ENCODE results near the gene TMPRSS11A. TPM values are rescaled to one million over a fixed set of nuclear protein-coding genes. Genes with fewer than 3 reads are reported as not detected.

TMPRSS11A gene
- total RNA-seq, 2 donors from 2014 or later, result not detected

DNA sequence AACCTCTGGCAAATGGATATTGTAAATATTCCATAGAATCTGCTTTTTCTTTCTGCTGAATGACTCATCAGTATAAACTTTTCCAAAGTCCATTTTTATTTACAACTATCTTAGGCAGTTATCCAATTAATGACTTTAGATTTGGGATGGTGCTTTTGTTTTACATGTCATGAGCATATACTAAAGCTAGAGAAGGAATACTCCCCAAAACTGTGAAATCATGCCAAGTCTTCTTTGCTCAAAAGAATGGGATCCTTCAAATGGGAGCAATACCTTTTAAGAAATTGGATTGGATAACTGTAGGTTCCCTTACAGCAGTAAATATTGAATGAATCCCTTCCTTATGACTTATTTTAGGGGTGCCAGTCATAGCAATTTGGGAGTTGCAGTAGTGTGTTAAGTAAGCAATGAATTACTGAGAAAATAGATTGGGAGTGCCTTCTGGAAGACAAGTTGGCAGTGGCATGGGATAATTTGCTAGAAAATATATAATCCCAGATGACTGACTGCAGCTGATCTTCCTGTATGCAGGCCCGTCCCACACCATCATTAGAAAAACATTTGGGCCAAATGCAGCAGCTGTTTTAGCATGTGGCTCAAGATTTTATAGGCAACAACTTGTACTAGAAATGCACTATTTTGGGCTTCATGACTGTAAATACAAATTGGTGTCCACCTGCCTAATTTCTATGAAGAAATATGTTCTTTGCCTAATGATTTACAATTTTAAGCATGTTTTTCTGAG is 82.3 kb downstream of the TMPRSS11A start:
- H3K4me3 Mint-ChIP-seq, result no peak overlapping the region
- ATAC-seq (replicated peaks in 1 of 2) (no peak), DNase-seq (no peak)
- H3K27me3 Mint-ChIP-seq (ENCODE audit: low read depth), result peaks cover 5% of the 10 kb centered on the region
- no peaks in the 10 kb centered on the region for H3K9me3 Mint-ChIP-seq
- peaks cover 0 to 2% of the 10 kb centered on the region in 2 donors for H3K36me3 Mint-ChIP-seq (ENCODE audit: insufficient read depth in 2 of 2)
- H3K27ac Mint-ChIP-seq, result no peak overlapping the region
- H3K4me1 Mint-ChIP-seq (ENCODE audit: low read depth), result no peaks in the 10 kb centered on the region

DNA sequence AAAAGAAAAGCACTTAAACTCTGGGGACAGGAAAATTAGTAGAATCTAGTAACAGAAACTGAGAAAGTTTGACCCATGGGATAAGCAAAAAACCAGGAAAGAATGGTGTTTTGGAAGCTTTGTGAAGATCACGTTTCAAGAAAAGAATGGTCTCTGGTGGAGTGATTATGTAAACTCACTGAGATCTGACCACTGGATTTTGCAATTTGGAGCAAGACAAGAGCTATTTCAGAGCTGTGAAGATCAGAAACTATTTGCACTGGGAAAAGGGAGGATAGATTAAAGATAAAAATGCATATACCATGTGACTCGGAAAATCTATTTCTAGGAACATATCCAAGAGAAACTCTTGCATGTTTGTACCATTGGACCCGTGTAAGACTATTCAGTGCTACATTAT is 83.8 kb downstream of the TMPRSS11A start:
- no peak overlapping the region for H3K4me3 Mint-ChIP-seq
- no peaks in the 10 kb centered on the region for H3K9me3 Mint-ChIP-seq
- H3K36me3 Mint-ChIP-seq (ENCODE audit: insufficient read depth in 2 of 2), result no peaks in the 10 kb centered on the region
- H3K4me1 Mint-ChIP-seq (ENCODE audit: low read depth), result no peaks in the 10 kb centered on the region
- DNase-seq (no peak), ATAC-seq (replicated peaks in 1 of 2) (no peak)
- peaks cover 5% of the 10 kb centered on the region for H3K27me3 Mint-ChIP-seq (ENCODE audit: low read depth)
- H3K27ac Mint-ChIP-seq, result no peak overlapping the region

DNA sequence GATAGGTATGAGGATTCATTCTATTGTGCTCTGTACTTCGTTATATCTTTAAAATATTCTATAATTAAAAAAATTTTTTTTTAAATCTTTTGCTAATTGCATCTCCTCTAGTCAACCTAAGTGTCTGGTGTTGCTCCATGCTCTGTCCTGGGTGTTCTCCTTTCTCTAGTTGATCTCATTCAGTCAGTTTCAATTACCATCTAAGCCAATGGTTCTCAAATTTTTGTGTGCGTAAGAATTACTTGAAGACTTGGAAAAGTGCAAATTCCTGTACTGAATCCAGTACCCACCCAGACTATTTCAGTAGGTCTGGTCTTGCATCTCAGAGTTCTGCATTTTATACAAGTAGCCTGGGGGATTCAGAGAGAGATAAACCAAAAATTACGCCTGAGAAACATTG is 86.2 kb downstream of the TMPRSS11A start:
- no peak for DNase-seq
- H3K27me3 Mint-ChIP-seq (ENCODE audit: low read depth), result no peaks in the 10 kb centered on the region
- H3K27ac Mint-ChIP-seq, result no peak overlapping the region
- no peak overlapping the region for H3K4me3 Mint-ChIP-seq
- ATAC-seq (replicated peaks in 1 of 2), result no peak
- H3K9me3 Mint-ChIP-seq, result no peaks in the 10 kb centered on the region
- no peaks in the 10 kb centered on the region for H3K4me1 Mint-ChIP-seq (ENCODE audit: low read depth)
- H3K36me3 Mint-ChIP-seq (ENCODE audit: insufficient read depth in 2 of 2), result no peaks in the 10 kb centered on the region

GRCh38 chr4:67874986-67875385 is 88.3 kb downstream of the TMPRSS11A start:
- Mint-ChIP-seq H3K4me3 (no peak overlapping the region), H3K4me1 (ENCODE audit: low read depth) (no peaks in the 10 kb centered on the region), H3K27me3 (ENCODE audit: low read depth) (no peaks in the 10 kb centered on the region), H3K27ac (no peak overlapping the region), H3K36me3 (ENCODE audit: insufficient read depth in 2 of 2) (no peaks in the 10 kb centered on the region), H3K9me3 (no peaks in the 10 kb centered on the region)
- ATAC-seq (replicated peaks in 1 of 2) (no peak), DNase-seq (no peak)

GRCh38 chr4:67873116-67873515 is 90.2 kb downstream of the TMPRSS11A start:
- Mint-ChIP-seq H3K4me1 (ENCODE audit: low read depth) (no peaks in the 10 kb centered on the region), H3K27ac (no peak overlapping the region), H3K9me3 (peaks cover 0 to 4% of the 10 kb centered on the region in 2 donors), H3K36me3 (ENCODE audit: insufficient read depth in 2 of 2) (no peaks in the 10 kb centered on the region), H3K4me3 (no peak overlapping the region), H3K27me3 (ENCODE audit: low read depth) (no peaks in the 10 kb centered on the region)
- no peak for DNase-seq
- no peak for ATAC-seq (replicated peaks in 1 of 2)

- no peaks in the 10 kb centered on the region for H3K27me3 Mint-ChIP-seq (ENCODE audit: low read depth)
- H3K4me3 Mint-ChIP-seq, result no peak overlapping the region
- DNase-seq (no peak), ATAC-seq (replicated peaks in 1 of 2) (peak; percentile 69 to 71)
- no peaks in the 10 kb centered on the region for H3K4me1 Mint-ChIP-seq (ENCODE audit: low read depth)
- H3K36me3 Mint-ChIP-seq (ENCODE audit: insufficient read depth in 2 of 2), result no peaks in the 10 kb centered on the region
- H3K9me3 Mint-ChIP-seq, result peaks cover 0 to 6% of the 10 kb centered on the region in 2 donors
- no peak overlapping the region for H3K27ac Mint-ChIP-seq
These were observed 91.4 kb downstream of the TMPRSS11A start for GRCh38 chr4:67871867-67872266.

DNA sequence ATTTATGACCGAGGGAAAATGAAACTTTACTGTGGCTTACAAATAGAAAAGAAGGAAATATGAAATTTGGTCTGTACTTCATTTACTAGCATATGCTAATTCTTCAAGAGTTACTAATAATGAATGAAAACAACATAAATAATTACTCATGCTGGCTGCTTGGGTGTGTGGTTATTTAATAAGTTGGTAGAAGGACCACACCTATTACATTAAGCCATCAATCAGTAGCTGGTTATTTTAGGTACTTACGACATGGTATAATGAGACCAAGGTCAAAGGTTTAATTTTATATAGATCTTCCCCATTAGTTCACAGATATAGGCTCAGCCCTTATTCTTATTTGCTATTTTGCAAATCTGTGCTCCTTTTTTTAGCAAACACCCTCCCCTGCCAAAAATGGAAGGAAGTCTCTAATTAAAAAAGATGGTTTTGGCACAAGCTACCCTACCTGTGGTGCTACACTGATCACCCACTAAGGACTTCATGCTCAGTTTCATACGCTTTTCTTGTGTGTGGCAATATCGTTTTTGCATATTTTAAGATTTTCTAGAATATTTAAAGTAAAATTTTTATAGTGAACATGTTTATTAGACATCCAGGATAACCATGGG is 93.6 kb downstream of the TMPRSS11A start:
- Mint-ChIP-seq H3K36me3 (ENCODE audit: insufficient read depth in 2 of 2) (peaks cover 0 to 3% of the 10 kb centered on the region in 2 donors), H3K27me3 (ENCODE audit: low read depth) (no peaks in the 10 kb centered on the region), H3K4me1 (ENCODE audit: low read depth) (no peaks in the 10 kb centered on the region), H3K9me3 (peaks cover 0 to 10% of the 10 kb centered on the region in 2 donors), H3K4me3 (no peak overlapping the region), H3K27ac (no peak overlapping the region)
- no peak for DNase-seq
- ATAC-seq (replicated peaks in 1 of 2), result no peak

GRCh38 chr4:67861513-67861912 is 101.8 kb downstream of the TMPRSS11A start:
- DNase-seq (no peak), ATAC-seq (replicated peaks in 1 of 2) (no peak)
- Mint-ChIP-seq H3K36me3 (ENCODE audit: insufficient read depth in 2 of 2) (no peaks in the 10 kb centered on the region), H3K27me3 (ENCODE audit: low read depth) (peaks cover 5% of the 10 kb centered on the region), H3K9me3 (peaks cover 0 to 9% of the 10 kb centered on the region in 2 donors), H3K4me3 (no peak overlapping the region), H3K27ac (no peak overlapping the region), H3K4me1 (ENCODE audit: low read depth) (no peaks in the 10 kb centered on the region)

Other genes starting within 250 kb of the TMPRSS11A start
- gene GNRHR, start 209.1 kb downstream of the TMPRSS11A start, total RNA-seq, result not detected
- not detected for gene TMPRSS11D, start 79.5 kb downstream of the TMPRSS11A start, total RNA-seq
- not detected for gene TMPRSS11F, start 166.4 kb upstream of the TMPRSS11A start, total RNA-seq

All from activated T-cell treated with anti-CD3 and anti-CD28 coated beads, Interleukin-2, amount 50 U/mL, for 72 hours (primary cell).